Endothelial cell of umbilical vein (primary cell): ENCODE results near the gene ADAMTS17.

ENCODE experiments used
- EZH2 ChIP-seq: IDR thresholded peaks from 2 replicates; pipeline ENCODE4 v1.6.1; 2012; ENCODE audit warnings: borderline replicate concordance, low read depth, mild to moderate bottlenecking, moderate library complexity, low read length, inconsistent platforms; ENCODE audit not compliant: severe bottlenecking
- MYC ChIP-seq: IDR thresholded peaks from one replicate; pipeline ENCODE4 v1.6.1; 2011; ENCODE audit warnings: mild to moderate bottlenecking, low read depth, low read length
- POLR2AphosphoS5 ChIP-seq: IDR thresholded peaks from 2 replicates; pipeline ENCODE4 v1.6.1; 2012; ENCODE audit warnings: low read depth, mild to moderate bottlenecking, control low read depth, low read length, moderate library complexity; ENCODE audit not compliant: insufficient read depth
- TF ChIP-seq, protein P1 (sequence below), 2 donors: IDR thresholded peaks; 1 replicate in 1 of 2; 2 replicates in 1 of 2; pipeline ENCODE4 v1.5.1; 2011; ENCODE audit warnings: low read length in 2 of 2, mild to moderate bottlenecking in 2 of 2, moderate library complexity in 2 of 2, control low read depth in 1 of 2, inconsistent platforms in 1 of 2, low read depth in 1 of 2; ENCODE audit not compliant: insufficient read depth in 1 of 2; ENCODE audit errors: extremely low read depth in 1 of 2

DNA sequence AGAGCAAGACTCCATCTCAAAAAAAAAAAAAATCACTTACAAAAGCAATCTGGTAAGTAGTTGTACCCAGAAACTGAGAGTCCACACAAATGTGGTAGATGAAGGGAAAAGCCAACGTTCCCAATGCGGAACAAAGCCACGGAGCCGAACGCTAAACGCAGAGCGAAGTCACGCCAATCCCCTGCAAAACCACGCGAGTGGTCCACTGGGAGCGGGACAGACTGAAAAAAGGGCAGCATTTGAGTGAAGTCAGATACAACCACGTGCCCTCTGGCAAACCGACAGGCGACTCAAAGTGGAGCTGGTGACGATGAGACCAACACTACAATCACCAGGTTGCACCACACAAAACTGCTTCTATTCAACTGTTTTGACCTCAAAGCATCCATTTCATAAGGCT, 362.4 kb downstream of the ADAMTS17 start:
- TF ChIP-seq, protein P1, sequence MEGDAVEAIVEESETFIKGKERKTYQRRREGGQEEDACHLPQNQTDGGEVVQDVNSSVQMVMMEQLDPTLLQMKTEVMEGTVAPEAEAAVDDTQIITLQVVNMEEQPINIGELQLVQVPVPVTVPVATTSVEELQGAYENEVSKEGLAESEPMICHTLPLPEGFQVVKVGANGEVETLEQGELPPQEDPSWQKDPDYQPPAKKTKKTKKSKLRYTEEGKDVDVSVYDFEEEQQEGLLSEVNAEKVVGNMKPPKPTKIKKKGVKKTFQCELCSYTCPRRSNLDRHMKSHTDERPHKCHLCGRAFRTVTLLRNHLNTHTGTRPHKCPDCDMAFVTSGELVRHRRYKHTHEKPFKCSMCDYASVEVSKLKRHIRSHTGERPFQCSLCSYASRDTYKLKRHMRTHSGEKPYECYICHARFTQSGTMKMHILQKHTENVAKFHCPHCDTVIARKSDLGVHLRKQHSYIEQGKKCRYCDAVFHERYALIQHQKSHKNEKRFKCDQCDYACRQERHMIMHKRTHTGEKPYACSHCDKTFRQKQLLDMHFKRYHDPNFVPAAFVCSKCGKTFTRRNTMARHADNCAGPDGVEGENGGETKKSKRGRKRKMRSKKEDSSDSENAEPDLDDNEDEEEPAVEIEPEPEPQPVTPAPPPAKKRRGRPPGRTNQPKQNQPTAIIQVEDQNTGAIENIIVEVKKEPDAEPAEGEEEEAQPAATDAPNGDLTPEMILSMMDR (IDR thresholded peaks at IDR 0.05; ENCODE audit: extremely low read depth in 1 of 2, insufficient read depth in 1 of 2, low read depth in 1 of 2, low read length in 2 of 2) = no peak
- TF ChIP-seq MYC = no peak
- no peak for TF ChIP-seq EZH2
- TF ChIP-seq POLR2AphosphoS5 = no peak
